ENCODE results near the gene ARHGEF28.
A peak's percentile ranks its signal among the peaks of the same experiment; 100 is the strongest.

The ARHGEF28 gene

GRCh38 chr5:73908395-73908794 lies 282.4 kb downstream of the ARHGEF28 start:
- no peak for TF ChIP-seq CTCF (conservative IDR thresholded peaks at IDR 0.05; ENCODE audit: low read depth, low read length)
- no peak for DNase-seq (ENCODE audit: low read depth)
- no peak overlapping the region for H3K4me3 ChIP-seq (ENCODE audit: low read length)

- no peak overlapping the region for H3K4me3 ChIP-seq (ENCODE audit: low read length)
- no peak for DNase-seq (ENCODE audit: low read depth)
- TF ChIP-seq CTCF (conservative IDR thresholded peaks at IDR 0.05; ENCODE audit: low read depth, low read length), result no peak
Observed at GRCh38 chr5:73908846-73909245, 282.9 kb downstream of the ARHGEF28 start.

GRCh38 chr5:73909474-73909873 lies 283.5 kb downstream of the ARHGEF28 start:
- TF ChIP-seq CTCF (conservative IDR thresholded peaks at IDR 0.05; ENCODE audit: low read depth, low read length), result no peak
- no peak for DNase-seq (ENCODE audit: low read depth)
- H3K4me3 ChIP-seq (ENCODE audit: low read length), result no peak overlapping the region

- TF ChIP-seq CTCF (conservative IDR thresholded peaks at IDR 0.05; ENCODE audit: low read depth, low read length), result no peak
- no peak overlapping the region for H3K4me3 ChIP-seq (ENCODE audit: low read length)
- DNase-seq (ENCODE audit: low read depth), result peak; percentile 29
Observed at GRCh38 chr5:73911761-73912393, 285.9 kb downstream of the ARHGEF28 start.

- no peak for DNase-seq (ENCODE audit: low read depth)
- no peak overlapping the region for H3K4me3 ChIP-seq (ENCODE audit: low read length)
- no peak for TF ChIP-seq CTCF (conservative IDR thresholded peaks at IDR 0.05; ENCODE audit: low read depth, low read length)
Observed at GRCh38 chr5:73912821-73913271, 286.9 kb downstream of the ARHGEF28 start.

- no peak for DNase-seq (ENCODE audit: low read depth)
- H3K4me3 ChIP-seq (ENCODE audit: low read length), result no peak overlapping the region
- no peak for TF ChIP-seq CTCF (conservative IDR thresholded peaks at IDR 0.05; ENCODE audit: low read depth, low read length)
Observed at GRCh38 chr5:73913971-73914370, 288.0 kb downstream of the ARHGEF28 start.

GRCh38 chr5:73915345-73915744 lies 289.3 kb downstream of the ARHGEF28 start:
- no peak for DNase-seq (ENCODE audit: low read depth)
- H3K4me3 ChIP-seq (ENCODE audit: low read length), result no peak overlapping the region
- TF ChIP-seq CTCF (conservative IDR thresholded peaks at IDR 0.05; ENCODE audit: low read depth, low read length), result no peak
